Nucleus accumbens (tissue), 56 donors: Measurements from ENCODE around the gene MOK.
"Not testable (repeated sequence)": the region's sequence is repeated elsewhere in the genome, so short reads cannot be mapped to it uniquely, and the experiment has no call there.

Experiments used
- DNase-seq, 56 donors: peaks; one replicate each; lab custom pipeline; 2025; lab: John Stamatoyannopoulos, UW

MOK gene

GRCh38 chr14:102304611-102305506, at the start of gene MOK:
Gene MOK (minus strand): TSS chr14:102305164. CDS start chr14:102304968, 196 bp downstream.
- peak; percentile 58 to 96 (median 92) for DNase-seq

GRCh38 chr14:102353126-102353619, 48.2 kb upstream of the MOK start:
- DNase-seq: no peak

- DNase-seq: peak in 11 of 56 donors; percentile 8 to 28 (median 20)
Observed at GRCh38 chr14:102352213-102352612, 47.2 kb upstream of the MOK start.

- DNase-seq: not testable (repeated sequence)
Observed at GRCh38 chr14:102351593-102351992, 46.6 kb upstream of the MOK start.

- no peak for DNase-seq
Observed at GRCh38 chr14:102351023-102351422, 46.1 kb upstream of the MOK start.

- DNase-seq: no peak
Observed at GRCh38 chr14:102348376-102348775, 43.4 kb upstream of the MOK start.

- no peak for DNase-seq
Observed at GRCh38 chr14:102346645-102347044, 41.7 kb upstream of the MOK start.

GRCh38 chr14:102345232-102345631, 40.3 kb upstream of the MOK start:
- peak in 1 of 56 donors; percentile 21 for DNase-seq

- DNase-seq: peak in 54 of 56 donors; percentile 18 to 92 (median 77)
Observed at GRCh38 chr14:102344485-102344884, 39.5 kb upstream of the MOK start.

GRCh38 chr14:102344084-102344483, 39.1 kb upstream of the MOK start:
- DNase-seq: peak in 5 of 56 donors; percentile 48 to 57 (median 51)

- no peak for DNase-seq
Observed at GRCh38 chr14:102342238-102342637, 37.3 kb upstream of the MOK start.

GRCh38 chr14:102341566-102341965, 36.6 kb upstream of the MOK start:
- DNase-seq: no peak

- DNase-seq: no peak
Observed at GRCh38 chr14:102338724-102339123, 33.8 kb upstream of the MOK start.

GRCh38 chr14:102335163-102335562, 30.2 kb upstream of the MOK start:
- DNase-seq: no peak

GRCh38 chr14:102333795-102334705, 29.1 kb upstream of the MOK start:
- DNase-seq: no peak

- DNase-seq: no peak
Observed at GRCh38 chr14:102333390-102333789, 28.4 kb upstream of the MOK start.

- no peak for DNase-seq
Observed at GRCh38 chr14:102330806-102331205, 25.8 kb upstream of the MOK start.

- not testable (repeated sequence) for DNase-seq
Observed at GRCh38 chr14:102329381-102329780, 24.4 kb upstream of the MOK start.

GRCh38 chr14:102326583-102326982, 21.6 kb upstream of the MOK start:
- no peak for DNase-seq

GRCh38 chr14:102325791-102326345, 20.9 kb upstream of the MOK start:
- no peak for DNase-seq

- DNase-seq: peak in 45 of 56 donors; percentile 21 to 88 (median 48)
Observed at GRCh38 chr14:102323102-102323501, 18.1 kb upstream of the MOK start.
